ENCODE data around the gene SLC25A44.

DNA sequence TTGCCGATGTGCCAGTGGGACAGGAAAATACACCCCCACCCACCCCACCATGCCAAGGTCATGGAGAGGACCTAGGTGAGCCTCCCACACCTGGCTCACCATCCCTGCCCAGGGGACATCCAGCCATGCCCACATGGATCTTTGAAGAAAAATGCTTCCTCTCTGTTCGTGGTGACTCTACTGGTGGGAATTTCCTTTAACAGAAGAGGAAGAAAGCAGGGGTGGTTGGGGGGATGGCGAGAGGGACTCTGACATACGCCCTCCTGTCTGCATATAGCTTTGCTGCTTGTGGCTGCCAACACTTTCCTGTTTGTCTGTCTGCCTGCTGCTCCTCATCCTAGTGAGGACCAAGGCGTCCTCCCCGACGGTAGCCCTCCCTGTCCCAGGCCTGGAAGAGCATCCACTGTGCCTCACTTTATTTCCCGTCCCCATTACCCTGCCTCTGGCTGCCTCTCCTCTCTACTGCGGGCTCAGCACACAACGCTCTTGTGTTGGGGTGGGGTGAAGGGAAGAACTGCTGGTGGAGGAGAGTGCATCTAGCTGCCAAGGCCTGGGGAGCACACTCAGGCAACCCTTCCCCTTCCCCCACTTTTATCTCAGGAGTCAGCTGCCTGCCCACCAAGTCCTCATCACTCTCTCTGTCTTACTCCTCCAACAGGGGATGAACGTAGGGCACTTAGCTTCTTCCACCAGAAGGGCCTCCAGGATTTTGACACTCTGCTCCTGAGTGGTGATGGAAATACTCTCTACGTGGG lies 38.0 kb upstream of the SLC25A44 start:
- TF ChIP-seq, protein P1, sequence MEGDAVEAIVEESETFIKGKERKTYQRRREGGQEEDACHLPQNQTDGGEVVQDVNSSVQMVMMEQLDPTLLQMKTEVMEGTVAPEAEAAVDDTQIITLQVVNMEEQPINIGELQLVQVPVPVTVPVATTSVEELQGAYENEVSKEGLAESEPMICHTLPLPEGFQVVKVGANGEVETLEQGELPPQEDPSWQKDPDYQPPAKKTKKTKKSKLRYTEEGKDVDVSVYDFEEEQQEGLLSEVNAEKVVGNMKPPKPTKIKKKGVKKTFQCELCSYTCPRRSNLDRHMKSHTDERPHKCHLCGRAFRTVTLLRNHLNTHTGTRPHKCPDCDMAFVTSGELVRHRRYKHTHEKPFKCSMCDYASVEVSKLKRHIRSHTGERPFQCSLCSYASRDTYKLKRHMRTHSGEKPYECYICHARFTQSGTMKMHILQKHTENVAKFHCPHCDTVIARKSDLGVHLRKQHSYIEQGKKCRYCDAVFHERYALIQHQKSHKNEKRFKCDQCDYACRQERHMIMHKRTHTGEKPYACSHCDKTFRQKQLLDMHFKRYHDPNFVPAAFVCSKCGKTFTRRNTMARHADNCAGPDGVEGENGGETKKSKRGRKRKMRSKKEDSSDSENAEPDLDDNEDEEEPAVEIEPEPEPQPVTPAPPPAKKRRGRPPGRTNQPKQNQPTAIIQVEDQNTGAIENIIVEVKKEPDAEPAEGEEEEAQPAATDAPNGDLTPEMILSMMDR (IDR thresholded peaks at IDR 0.05; ENCODE audit: low read depth, low read length, poor library complexity, severe bottlenecking) = no peak
- no peak for TF ChIP-seq EZH2phosphoT487 (IDR thresholded peaks at IDR 0.05; ENCODE audit: borderline replicate concordance, low read length)

All from DOHH2 (cell line).